GM03348 (cell line): ENCODE measurements around the gene ACSBG1.

Experiments
- DNase-seq: peaks from one replicate; pipeline ENCODE4 v3.0.0; 2012; ENCODE audit warnings: low spot score

Gene ACSBG1

GRCh38 chr15:78130466-78131294 lies 103.7 kb downstream of the ACSBG1 start:
- DNase-seq, result no peak

- DNase-seq, result no peak
Measured at GRCh38 chr15:78129751-78130287, 104.5 kb downstream of the ACSBG1 start.

GRCh38 chr15:78129077-78129750 lies 105.2 kb downstream of the ACSBG1 start:
- DNase-seq, result no peak

- DNase-seq, result no peak
Measured at GRCh38 chr15:78127882-78128281, 106.5 kb downstream of the ACSBG1 start.

- no peak for DNase-seq
Measured at GRCh38 chr15:78125267-78125666, 109.1 kb downstream of the ACSBG1 start.

- no peak for DNase-seq
Measured at GRCh38 chr15:78120523-78120922, 113.8 kb downstream of the ACSBG1 start.
